ENCODE results near the gene SH2D1B.

DNA sequence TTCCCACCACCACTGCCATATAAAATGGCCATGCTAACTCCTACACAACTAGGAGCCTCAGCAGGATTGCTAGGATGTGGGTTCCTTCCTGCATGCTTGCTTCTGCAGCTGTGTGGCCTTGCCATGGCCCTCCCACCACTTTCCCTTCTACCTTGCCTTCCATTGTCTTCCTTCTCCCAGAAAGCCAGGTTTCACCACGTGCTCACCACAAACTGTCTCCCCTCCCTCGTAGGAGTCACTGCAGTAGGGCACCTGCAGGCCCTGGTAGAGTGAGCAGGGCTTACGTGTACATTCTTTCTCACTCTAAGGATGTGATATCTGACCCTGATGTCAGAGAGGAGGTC, 26.7 kb downstream of the SH2D1B start:
- TF ChIP-seq CTCF (IDR thresholded peaks at IDR 0.05; ENCODE audit: poor library complexity), result no peak
- no peak for TF ChIP-seq EZH2 (IDR thresholded peaks at IDR 0.05; ENCODE audit: borderline replicate concordance)

Data from hepatocyte (in vitro differentiated cells).